GM19397 (cell line): ENCODE data around the gene IL27RA.

ENCODE experiments used
- ATAC-seq: cut with Tn5 transposase; IDR thresholded peaks from one replicate; pipeline ENCODE4 v1.9.1; 2021; ENCODE audit warnings: mild to moderate bottlenecking, moderate library complexity; ENCODE audit not compliant: unreplicated experiment

Gene IL27RA

GRCh38 chr19:14082675-14082960 is 51.1 kb downstream of the IL27RA start:
- no peak for ATAC-seq

GRCh38 chr19:14085309-14085995 is 53.9 kb downstream of the IL27RA start, which contains the start of gene C19orf67:
C19orf67 (minus strand) TSS chr19:14085783; CDS start chr19:14085627, 156 bp downstream.
- ATAC-seq: no peak

- no peak for ATAC-seq
Observed at GRCh38 chr19:14086098-14086497, 54.5 kb downstream of the IL27RA start.

GRCh38 chr19:14088634-14089411 is 57.3 kb downstream of the IL27RA start:
- ATAC-seq: no peak

GRCh38 chr19:14089412-14089661 is 57.8 kb downstream of the IL27RA start:
- ATAC-seq: no peak

DNA sequence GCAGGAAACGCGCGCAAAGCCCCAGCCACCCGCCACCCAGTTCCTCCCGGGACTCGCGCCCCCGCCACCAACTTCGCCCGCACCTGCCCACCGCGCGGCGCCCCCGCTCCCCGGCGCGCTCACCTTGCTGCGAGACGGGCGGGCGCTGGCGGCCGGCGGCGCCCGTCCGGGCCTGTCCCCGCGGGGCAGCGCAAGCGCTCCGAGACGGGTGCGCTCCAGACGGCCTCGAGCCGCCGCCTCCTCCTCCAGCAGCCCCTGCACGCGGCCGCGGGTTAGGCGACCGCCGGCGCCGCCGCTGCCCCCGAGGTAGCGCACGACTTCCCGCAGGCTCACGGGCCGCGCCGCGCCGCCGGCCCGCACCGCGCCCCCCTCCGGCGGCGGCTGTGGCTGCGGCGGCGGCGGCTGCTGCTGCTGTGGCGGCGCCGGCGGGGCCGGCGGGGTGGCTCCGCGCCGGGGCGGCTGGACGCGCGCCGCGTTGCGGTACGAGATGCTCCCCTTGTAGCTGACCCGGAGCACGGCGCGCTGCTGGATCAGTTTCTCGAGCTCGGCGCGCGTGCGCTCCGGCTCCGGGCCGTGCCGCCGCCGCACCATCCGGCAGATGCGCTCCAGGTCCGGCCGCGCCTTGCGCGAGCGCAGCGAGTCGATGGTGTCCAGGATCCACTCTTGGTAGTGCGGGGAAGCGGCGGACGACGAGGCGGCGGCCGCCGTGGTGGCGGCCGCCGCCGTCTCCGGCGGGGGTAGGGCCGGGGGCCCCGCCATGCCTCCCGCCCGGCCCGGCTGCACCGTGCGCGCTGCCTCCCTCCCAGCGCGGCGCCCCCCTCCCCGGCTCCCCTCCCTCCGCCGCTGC is 58.3 kb downstream of the IL27RA start:
- peak; percentile 27 for ATAC-seq

GRCh38 chr19:14090509-14091080 is 59.0 kb downstream of the IL27RA start, which contains the start of gene SAMD1:
SAMD1 (minus strand) TSS chr19:14090751.
- peak; percentile 48 for ATAC-seq

DNA sequence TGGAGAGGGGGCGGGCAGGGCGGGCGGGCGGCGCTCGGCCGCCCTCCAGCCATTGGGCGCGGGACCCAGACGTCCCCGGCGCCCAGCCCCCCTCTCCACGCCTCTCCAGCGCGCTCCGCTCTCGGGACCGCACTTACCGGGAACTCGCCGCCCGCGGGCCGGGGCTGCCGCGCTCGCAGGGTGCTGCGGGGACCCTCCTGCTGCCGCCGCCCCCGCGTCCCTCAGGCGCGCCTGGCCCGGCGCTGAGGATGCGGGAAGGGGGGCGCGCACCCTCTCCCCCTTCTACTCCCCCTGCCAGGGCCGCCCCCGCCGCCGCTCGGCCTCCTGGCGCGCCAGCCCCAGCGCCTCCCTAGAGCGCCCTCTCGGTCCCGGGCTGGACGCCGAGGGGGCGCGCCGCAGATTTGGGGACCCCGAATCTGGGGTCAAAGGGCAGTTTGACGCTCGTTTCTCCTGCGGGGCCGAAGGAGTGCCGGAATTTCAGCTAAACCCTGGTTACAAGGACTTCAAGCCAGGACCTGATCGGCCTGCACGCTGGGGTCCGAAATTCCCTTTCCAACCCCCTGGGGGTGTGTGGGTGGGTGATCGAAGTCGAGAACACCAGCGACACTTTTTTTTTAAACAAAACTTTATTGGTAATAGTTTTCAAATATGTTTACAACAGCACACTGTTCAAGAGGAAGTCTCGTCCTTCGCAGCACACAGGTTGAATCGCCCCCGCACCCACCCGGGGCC is 59.7 kb downstream of the IL27RA start:
- peak; percentile 60 for ATAC-seq

- ATAC-seq: peak; percentile 1
Observed at GRCh38 chr19:14091813-14092462, 60.4 kb downstream of the IL27RA start.

- ATAC-seq: no peak
Observed at GRCh38 chr19:14093117-14093823, 61.7 kb downstream of the IL27RA start.

DNA sequence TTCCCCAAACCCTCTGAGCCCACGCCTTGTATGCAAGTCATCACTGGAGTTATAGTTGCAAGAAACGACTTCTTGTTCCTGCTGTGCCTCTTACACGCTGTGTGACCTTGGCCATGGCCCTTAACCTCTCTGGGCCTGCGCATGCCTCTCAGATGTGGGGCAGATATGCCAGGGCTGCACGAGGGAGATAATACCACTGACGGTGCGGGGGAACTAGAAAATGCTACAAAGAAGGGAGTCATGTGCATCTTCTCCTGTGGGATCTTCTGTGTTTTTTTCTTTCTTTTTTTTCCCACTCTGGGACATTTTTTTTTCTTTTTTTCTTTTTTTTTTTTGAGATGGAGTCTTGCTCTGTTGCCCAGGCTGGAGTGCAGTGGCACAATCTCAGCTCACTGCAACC is 63.3 kb downstream of the IL27RA start:
- ATAC-seq: no peak

DNA sequence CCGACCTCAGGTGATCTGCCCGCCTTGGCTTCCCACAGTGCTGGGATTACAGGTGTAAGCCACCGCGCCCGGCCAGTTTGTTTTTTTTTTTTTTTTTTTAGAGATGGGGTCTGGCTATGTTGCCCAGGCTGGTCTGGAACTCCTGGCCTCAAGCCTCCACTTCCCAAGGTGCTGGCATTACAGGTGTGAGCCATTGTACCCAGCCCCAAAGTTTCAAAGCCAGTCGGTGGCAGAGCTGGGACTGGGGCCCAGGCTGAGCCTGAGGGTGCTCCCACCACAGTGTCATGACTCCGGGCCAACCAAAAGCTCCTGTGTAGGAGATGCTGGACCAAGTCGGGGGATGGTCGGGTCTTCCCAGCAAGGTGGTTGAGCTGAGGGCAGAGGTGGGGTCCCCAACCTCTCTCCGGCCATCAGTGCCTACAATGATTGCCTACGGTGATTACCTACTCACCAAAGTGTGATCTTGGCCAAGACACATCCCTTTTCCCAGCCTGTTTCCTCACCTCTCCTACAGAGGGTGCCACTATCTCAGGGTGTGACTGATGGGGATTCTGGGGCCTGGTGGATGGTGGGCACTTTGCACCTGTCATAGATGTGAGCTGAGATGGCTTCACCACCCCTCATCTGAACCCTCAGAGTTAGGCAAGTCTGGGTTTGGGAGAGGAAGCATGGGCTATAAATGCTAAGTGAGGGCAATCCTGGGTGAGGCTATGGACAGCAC is 64.9 kb downstream of the IL27RA start:
- ATAC-seq: no peak

DNA sequence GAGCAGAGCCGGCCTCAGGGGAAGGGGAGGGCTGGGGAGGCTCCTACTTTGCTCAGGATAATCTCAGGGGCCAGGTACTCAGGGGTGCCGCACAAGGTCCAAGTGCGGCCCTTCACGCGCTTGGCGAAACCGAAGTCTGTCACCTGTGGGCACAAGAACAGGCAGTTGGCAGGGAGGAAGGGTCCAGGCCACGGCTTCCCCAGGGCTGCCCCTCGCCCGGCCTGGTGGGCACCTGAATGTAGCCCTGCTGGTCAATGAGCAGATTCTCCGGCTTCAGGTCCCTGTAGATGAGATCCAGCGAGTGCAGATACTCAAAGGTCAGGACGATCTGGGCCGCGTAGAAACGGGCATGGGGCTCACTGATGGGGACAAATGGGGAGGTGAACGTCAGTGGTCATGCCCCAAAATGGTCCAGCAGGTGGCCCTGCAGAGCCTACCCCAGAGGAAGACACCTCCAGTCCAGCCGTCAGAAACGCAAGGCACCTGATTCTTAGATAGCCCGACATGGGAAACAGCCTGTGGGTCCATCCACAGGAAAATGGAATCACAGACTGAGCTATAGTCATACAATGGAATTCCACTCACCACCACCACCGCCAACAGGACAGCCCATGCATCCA is 66.1 kb downstream of the IL27RA start:
- ATAC-seq: no peak

DNA sequence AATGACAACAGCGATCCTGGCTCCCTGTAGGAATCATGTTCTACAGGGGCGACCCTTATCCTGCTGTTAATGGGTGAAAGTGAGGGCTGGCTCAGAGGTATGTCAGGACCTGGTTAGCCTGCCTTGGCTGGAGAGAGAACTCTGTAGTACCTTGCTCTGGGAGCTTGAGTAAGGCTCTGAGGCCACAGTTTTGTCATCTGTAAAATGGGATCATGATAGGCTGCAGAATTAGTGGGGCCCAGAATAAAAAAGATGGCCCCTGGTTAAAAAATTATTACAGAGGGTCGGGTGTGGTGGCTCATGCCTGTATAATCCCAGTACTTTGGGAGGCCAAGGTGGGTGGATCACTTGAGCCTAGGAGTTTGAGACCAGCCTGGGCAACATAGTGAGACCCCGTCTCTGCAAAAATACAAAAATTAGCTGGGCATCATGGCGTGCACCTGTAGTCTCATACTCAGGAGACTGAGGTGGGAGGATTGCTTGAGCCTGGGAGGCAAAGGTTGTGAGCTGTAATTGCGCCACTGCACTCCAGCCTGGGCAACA is 69.5 kb downstream of the IL27RA start:
- no peak for ATAC-seq

- ATAC-seq: no peak
Observed at GRCh38 chr19:14102102-14102696, 70.6 kb downstream of the IL27RA start.

DNA sequence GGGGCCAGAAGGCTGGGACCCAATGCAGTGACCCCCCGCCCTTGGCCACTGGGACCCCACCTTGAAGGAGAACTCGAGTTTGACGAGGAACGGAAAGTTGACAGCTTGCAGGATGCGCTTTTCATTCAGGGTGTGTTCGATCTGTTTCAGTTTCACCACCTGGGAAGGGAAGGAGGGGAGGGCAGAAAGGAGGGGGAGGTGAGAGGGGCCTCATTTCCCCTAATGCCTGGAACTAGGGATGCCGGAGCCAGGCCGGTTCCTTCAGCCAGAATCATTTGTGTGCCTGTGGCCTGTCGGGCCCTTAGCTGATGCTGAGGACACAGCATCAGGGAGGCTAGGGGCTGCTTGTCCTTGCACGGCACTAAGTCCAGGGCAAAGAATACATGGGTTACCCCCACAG is 71.2 kb downstream of the IL27RA start:
- no peak for ATAC-seq
